Loucy (cell line): ENCODE measurements around the gene ZNF296.

Experiments used
- H2AFZ ChIP-seq: fragments of 200-600 bp; sonication (generic); 2 replicates; pipeline ENCODE4 v1.6.0; 2016; ENCODE audit warnings: antibody characterized with exemption, mild to moderate bottlenecking, low read length, moderate library complexity
- H3F3A ChIP-seq: fragments of 200-600 bp; 2 replicates; pipeline ENCODE4 v1.6.0; 2016; ENCODE audit warnings: antibody characterized with exemption, low read depth, mild to moderate bottlenecking
- H3K27me3 ChIP-seq: fragments of 200-600 bp; sonication (generic); 2 replicates; pipeline ENCODE4 v1.6.1; 2014; ENCODE audit warnings: low read length, mild to moderate bottlenecking; ENCODE audit not compliant: insufficient read depth, poor library complexity, severe bottlenecking
- H3K36me3 ChIP-seq: fragments of 200-600 bp; sonication (generic); 2 replicates; pipeline ENCODE4 v1.6.1; 2016; ENCODE audit warnings: low read length; ENCODE audit not compliant: insufficient read depth
- H3K4me1 ChIP-seq: fragments of 200-600 bp; sonication (generic); 2 replicates; pipeline ENCODE4 v1.5.1; 2014; ENCODE audit warnings: low read length, mild to moderate bottlenecking; ENCODE audit not compliant: insufficient read depth, poor library complexity, severe bottlenecking
- H3K4me2 ChIP-seq: fragments of 200-600 bp; sonication (generic); 2 replicates; pipeline ENCODE4 v1.6.0; 2014; ENCODE audit warnings: antibody characterized with exemption, low read length, low read depth, mild to moderate bottlenecking; ENCODE audit not compliant: poor library complexity, severe bottlenecking
- H3K4me3 ChIP-seq: fragments of 200-600 bp; sonication (generic); 2 replicates; pipeline ENCODE4 v1.5.1; 2014; ENCODE audit warnings: low read length, mild to moderate bottlenecking, mixed read lengths; ENCODE audit not compliant: poor library complexity, severe bottlenecking
- H3K79me2 ChIP-seq: fragments of 200-600 bp; sonication (generic); 2 replicates; pipeline ENCODE4 v1.6.1; 2014; ENCODE audit warnings: low read length; ENCODE audit not compliant: insufficient read depth
- H3K9ac ChIP-seq: fragments of 200-600 bp; sonication (generic); 2 replicates; pipeline ENCODE4 v1.6.0; 2014; ENCODE audit warnings: mild to moderate bottlenecking, low read depth, low read length, moderate library complexity; ENCODE audit not compliant: poor library complexity, severe bottlenecking
- H3K9me2 ChIP-seq: fragments of 200-600 bp; sonication (generic); replicated peaks from 2 replicates; pipeline ENCODE4 v1.6.1; 2016; ENCODE audit warnings: low read depth, low read length, mixed read lengths
- H3K9me3 ChIP-seq: fragments of 200-600 bp; sonication (generic); 2 replicates; pipeline ENCODE4 v1.6.1; 2014; ENCODE audit warnings: mild to moderate bottlenecking, antibody characterized with exemption, low read length, low read depth; ENCODE audit not compliant: insufficient read depth
- H4K20me1 ChIP-seq: fragments of 200-600 bp; sonication (generic); 2 replicates; pipeline ENCODE4 v1.6.0; 2014; ENCODE audit warnings: antibody characterized with exemption, low read length, mild to moderate bottlenecking; ENCODE audit not compliant: insufficient read depth, poor library complexity, severe bottlenecking
- EZH2phosphoT487 ChIP-seq: fragments of 200-600 bp; IDR thresholded peaks from 2 replicates; pipeline ENCODE4 v1.6.1; 2018; ENCODE audit warnings: antibody characterized with exemption, mild to moderate bottlenecking, moderate library complexity, borderline replicate concordance
- TF ChIP-seq, protein P1 (sequence below): fragments of 200-600 bp; sonication (generic); conservative IDR thresholded peaks from 2 replicates; pipeline ENCODE4 v1.5.1; 2014; ENCODE audit warnings: mild to moderate bottlenecking, antibody characterized with exemption, low read length

ZNF296 gene

DNA sequence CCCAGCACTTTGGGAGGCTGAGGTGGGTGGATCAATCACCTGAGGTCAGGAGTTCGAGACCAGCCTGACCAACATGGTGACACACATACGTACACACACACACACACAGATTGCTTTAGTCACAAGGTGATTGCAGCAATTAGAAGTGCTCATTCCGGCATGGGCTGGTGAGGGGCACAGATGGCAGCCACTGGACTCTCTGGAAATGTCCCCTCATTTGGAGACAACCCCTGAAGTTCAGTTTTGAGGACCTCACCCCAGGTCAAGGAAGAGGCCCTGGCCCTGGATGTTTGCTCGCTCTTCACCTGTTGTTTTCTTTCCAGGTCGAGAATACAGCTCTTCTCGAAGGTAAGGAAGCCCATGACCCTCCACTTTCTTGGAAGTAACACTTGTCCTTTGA lies 6.1 kb downstream of the ZNF296 start:
- H3K27me3 ChIP-seq = no peaks in the 10 kb centered on the region
- no peak overlapping the region for H3K4me2 ChIP-seq
- H3K79me2 ChIP-seq = no peaks in the 10 kb centered on the region
- H3K36me3 ChIP-seq = peaks cover 39% of the 10 kb centered on the region; the same call in 1 of the 2 replicates
- H3K4me1 ChIP-seq = no peaks in the 10 kb centered on the region
- no peaks in the 10 kb centered on the region for H4K20me1 ChIP-seq
- no peak overlapping the region for H3K4me3 ChIP-seq
- no peak overlapping the region for H3K9ac ChIP-seq
- TF ChIP-seq, protein P1, sequence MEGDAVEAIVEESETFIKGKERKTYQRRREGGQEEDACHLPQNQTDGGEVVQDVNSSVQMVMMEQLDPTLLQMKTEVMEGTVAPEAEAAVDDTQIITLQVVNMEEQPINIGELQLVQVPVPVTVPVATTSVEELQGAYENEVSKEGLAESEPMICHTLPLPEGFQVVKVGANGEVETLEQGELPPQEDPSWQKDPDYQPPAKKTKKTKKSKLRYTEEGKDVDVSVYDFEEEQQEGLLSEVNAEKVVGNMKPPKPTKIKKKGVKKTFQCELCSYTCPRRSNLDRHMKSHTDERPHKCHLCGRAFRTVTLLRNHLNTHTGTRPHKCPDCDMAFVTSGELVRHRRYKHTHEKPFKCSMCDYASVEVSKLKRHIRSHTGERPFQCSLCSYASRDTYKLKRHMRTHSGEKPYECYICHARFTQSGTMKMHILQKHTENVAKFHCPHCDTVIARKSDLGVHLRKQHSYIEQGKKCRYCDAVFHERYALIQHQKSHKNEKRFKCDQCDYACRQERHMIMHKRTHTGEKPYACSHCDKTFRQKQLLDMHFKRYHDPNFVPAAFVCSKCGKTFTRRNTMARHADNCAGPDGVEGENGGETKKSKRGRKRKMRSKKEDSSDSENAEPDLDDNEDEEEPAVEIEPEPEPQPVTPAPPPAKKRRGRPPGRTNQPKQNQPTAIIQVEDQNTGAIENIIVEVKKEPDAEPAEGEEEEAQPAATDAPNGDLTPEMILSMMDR = no peak
- no peak for TF ChIP-seq EZH2phosphoT487
- H3K9me2 ChIP-seq = no peaks in the 10 kb centered on the region
- H2AFZ ChIP-seq = no peak overlapping the region
- no peaks in the 10 kb centered on the region for H3F3A ChIP-seq
- H3K9me3 ChIP-seq = no peaks in the 10 kb centered on the region

DNA sequence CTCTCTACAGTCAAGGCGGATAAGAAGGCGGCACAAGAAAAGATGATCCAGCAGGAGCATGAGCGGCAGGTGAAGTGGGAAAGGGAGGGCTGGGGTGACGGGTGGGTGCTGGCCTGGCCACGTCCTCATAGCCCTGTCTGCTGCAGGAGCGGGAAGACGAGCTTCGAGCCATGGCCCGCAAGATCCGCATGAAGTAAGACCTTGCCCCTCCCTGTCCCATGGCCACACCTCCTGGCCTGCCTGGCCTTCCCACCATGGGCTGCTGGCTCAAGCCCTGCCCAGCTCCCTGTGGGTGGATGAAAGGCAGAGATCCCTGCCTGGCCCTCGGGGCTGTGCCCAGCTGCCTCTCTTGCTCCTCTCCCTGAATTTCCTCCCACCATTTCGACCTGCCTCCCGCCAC lies 7.2 kb downstream of the ZNF296 start:
- H3F3A ChIP-seq = no peaks in the 10 kb centered on the region
- no peak overlapping the region for H2AFZ ChIP-seq
- no peaks in the 10 kb centered on the region for H3K9me2 ChIP-seq
- no peak for TF ChIP-seq EZH2phosphoT487
- TF ChIP-seq, protein P1 = no peak
- H3K36me3 ChIP-seq = peaks cover 48% of the 10 kb centered on the region; the same call in 1 of the 2 replicates
- H3K27me3 ChIP-seq = no peaks in the 10 kb centered on the region
- no peak overlapping the region for H3K4me2 ChIP-seq
- no peaks in the 10 kb centered on the region for H3K9me3 ChIP-seq
- no peak overlapping the region for H3K9ac ChIP-seq
- no peak overlapping the region for H3K4me3 ChIP-seq
- no peaks in the 10 kb centered on the region for H4K20me1 ChIP-seq
- H3K79me2 ChIP-seq = no peaks in the 10 kb centered on the region
- H3K4me1 ChIP-seq = no peaks in the 10 kb centered on the region

DNA sequence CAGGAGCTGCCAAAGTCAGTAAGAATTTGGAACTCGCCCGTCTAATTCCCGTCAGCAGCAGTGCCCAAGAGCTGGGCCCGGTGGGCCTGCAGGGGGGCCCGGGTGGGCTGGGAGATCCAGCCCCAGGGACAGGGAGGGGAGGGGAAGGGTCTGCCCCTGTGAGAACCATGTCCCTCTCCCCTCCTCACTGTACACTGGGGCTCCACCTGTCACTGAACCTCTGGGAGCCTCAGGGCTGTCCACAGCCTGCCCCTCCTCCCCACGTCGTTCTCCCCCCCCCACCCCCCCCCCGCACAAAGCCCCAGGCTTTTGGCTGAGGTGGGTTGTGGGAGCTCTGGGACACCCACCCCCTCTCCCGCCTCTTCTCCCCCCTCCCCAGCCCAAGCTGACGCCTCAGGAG lies 8.2 kb downstream of the ZNF296 start:
- TF ChIP-seq, protein P1 = no peak
- TF ChIP-seq EZH2phosphoT487 = no peak
- Histone ChIP-seq H2AFZ (no peak overlapping the region), H3K9me3 (no peaks in the 10 kb centered on the region), H3K79me2 (no peaks in the 10 kb centered on the region), H3K4me2 (no peak overlapping the region), H3F3A (no peaks in the 10 kb centered on the region), H3K4me1 (no peaks in the 10 kb centered on the region), H3K36me3 (peaks cover 55% of the 10 kb centered on the region; the same call in 1 of the 2 replicates), H3K9me2 (no peaks in the 10 kb centered on the region), H3K27me3 (no peaks in the 10 kb centered on the region), H4K20me1 (no peaks in the 10 kb centered on the region), H3K4me3 (no peak overlapping the region), H3K9ac (no peak overlapping the region)
